ENCODE measurements around the gene GNA12.

The GNA12 gene

DNA sequence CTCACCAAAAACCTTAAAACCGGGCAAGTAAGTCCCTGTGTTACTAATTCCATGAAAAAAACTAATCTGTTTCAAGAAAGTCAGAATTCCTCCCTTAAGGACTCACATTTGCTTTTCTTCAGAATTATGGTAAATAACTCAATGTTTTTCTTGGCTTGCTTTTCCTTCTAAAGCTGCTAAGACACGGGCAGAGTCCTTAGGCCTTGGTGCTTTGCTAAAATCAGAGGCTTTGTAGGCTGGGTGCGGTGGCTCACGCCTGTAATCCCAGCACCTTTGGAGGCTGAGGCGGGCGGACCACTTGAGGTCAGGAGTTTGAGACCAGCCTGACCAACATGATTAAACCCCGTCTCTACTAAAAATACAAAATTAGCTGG lies 32.0 kb downstream of the GNA12 start:
- no peak for DNase-seq (ENCODE audit: low read depth in 1 of 2, low spot score in 1 of 2)
- TF ChIP-seq, protein P1, sequence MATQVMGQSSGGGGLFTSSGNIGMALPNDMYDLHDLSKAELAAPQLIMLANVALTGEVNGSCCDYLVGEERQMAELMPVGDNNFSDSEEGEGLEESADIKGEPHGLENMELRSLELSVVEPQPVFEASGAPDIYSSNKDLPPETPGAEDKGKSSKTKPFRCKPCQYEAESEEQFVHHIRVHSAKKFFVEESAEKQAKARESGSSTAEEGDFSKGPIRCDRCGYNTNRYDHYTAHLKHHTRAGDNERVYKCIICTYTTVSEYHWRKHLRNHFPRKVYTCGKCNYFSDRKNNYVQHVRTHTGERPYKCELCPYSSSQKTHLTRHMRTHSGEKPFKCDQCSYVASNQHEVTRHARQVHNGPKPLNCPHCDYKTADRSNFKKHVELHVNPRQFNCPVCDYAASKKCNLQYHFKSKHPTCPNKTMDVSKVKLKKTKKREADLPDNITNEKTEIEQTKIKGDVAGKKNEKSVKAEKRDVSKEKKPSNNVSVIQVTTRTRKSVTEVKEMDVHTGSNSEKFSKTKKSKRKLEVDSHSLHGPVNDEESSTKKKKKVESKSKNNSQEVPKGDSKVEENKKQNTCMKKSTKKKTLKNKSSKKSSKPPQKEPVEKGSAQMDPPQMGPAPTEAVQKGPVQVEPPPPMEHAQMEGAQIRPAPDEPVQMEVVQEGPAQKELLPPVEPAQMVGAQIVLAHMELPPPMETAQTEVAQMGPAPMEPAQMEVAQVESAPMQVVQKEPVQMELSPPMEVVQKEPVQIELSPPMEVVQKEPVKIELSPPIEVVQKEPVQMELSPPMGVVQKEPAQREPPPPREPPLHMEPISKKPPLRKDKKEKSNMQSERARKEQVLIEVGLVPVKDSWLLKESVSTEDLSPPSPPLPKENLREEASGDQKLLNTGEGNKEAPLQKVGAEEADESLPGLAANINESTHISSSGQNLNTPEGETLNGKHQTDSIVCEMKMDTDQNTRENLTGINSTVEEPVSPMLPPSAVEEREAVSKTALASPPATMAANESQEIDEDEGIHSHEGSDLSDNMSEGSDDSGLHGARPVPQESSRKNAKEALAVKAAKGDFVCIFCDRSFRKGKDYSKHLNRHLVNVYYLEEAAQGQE (IDR thresholded peaks at IDR 0.05; ENCODE audit: insufficient replicate concordance, low read depth) = no peak
- TF ChIP-seq GABPA (IDR thresholded peaks at IDR 0.05; ENCODE audit: low read depth) = no peak
- TF ChIP-seq, protein P2, sequence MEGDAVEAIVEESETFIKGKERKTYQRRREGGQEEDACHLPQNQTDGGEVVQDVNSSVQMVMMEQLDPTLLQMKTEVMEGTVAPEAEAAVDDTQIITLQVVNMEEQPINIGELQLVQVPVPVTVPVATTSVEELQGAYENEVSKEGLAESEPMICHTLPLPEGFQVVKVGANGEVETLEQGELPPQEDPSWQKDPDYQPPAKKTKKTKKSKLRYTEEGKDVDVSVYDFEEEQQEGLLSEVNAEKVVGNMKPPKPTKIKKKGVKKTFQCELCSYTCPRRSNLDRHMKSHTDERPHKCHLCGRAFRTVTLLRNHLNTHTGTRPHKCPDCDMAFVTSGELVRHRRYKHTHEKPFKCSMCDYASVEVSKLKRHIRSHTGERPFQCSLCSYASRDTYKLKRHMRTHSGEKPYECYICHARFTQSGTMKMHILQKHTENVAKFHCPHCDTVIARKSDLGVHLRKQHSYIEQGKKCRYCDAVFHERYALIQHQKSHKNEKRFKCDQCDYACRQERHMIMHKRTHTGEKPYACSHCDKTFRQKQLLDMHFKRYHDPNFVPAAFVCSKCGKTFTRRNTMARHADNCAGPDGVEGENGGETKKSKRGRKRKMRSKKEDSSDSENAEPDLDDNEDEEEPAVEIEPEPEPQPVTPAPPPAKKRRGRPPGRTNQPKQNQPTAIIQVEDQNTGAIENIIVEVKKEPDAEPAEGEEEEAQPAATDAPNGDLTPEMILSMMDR (IDR thresholded peaks at IDR 0.05; ENCODE audit: insufficient read depth, low read length) = no peak
- no peak for TF ChIP-seq SPI1 (IDR thresholded peaks at IDR 0.05; ENCODE audit: borderline replicate concordance, low read depth)
- no peak overlapping the region for H3K27ac ChIP-seq (replicated peaks)
- no peak overlapping the region for H3K4me3 ChIP-seq (replicated peaks; ENCODE audit: insufficient read depth, low read length)
- H3K27me3 ChIP-seq (ENCODE audit: insufficient read depth, poor library complexity, severe bottlenecking) = no peaks in the 10 kb centered on the region

DNA sequence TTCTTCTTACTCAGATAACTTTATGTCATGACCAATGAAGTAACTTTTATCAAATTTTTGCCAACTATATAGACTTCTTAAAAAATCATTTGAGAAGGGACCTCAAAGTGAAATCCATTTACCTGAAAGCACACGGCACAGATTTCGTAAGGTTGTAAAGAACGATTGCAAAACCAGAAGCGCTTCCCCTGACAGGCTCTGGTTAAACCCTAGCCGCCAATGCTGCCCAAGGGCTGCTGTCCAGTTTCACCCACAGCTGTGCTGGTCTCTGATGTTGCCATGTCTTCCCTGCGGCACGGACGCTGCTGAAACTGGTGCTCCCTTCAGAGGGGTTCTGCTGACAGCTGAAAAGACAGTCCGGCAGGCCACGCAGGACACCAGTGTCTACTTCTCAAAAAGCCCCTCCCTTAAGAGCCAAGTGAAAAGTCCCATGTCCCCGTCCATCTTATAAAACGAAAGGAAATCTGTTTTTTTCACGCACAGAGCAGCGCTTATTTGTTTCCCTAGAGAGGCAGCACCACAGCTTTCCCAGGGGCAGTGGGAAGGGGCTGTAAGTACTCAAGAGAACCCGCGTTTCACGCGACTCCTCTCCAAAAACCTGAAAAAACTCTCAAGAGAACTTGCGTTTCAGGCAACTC lies 32.5 kb downstream of the GNA12 start:
- H3K27ac ChIP-seq (replicated peaks) = no peak overlapping the region
- H3K4me3 ChIP-seq (replicated peaks; ENCODE audit: insufficient read depth, low read length) = no peak overlapping the region
- peak in 1 of 2 experiments; percentile 49 for DNase-seq (ENCODE audit: low read depth in 1 of 2, low spot score in 1 of 2)
- no peaks in the 10 kb centered on the region for H3K27me3 ChIP-seq (ENCODE audit: insufficient read depth, poor library complexity, severe bottlenecking)
- TF ChIP-seq, protein P1 (IDR thresholded peaks at IDR 0.05; ENCODE audit: insufficient replicate concordance, low read depth) = peak; percentile 61
- TF ChIP-seq GABPA (IDR thresholded peaks at IDR 0.05; ENCODE audit: low read depth) (no peak), POLR2AphosphoS5 (IDR thresholded peaks at IDR 0.05; ENCODE audit: low read depth) (no peak), SPI1 (IDR thresholded peaks at IDR 0.05; ENCODE audit: borderline replicate concordance, low read depth) (no peak)
- TF ChIP-seq, protein P2 (IDR thresholded peaks at IDR 0.05; ENCODE audit: insufficient read depth, low read length) = no peak

DNA sequence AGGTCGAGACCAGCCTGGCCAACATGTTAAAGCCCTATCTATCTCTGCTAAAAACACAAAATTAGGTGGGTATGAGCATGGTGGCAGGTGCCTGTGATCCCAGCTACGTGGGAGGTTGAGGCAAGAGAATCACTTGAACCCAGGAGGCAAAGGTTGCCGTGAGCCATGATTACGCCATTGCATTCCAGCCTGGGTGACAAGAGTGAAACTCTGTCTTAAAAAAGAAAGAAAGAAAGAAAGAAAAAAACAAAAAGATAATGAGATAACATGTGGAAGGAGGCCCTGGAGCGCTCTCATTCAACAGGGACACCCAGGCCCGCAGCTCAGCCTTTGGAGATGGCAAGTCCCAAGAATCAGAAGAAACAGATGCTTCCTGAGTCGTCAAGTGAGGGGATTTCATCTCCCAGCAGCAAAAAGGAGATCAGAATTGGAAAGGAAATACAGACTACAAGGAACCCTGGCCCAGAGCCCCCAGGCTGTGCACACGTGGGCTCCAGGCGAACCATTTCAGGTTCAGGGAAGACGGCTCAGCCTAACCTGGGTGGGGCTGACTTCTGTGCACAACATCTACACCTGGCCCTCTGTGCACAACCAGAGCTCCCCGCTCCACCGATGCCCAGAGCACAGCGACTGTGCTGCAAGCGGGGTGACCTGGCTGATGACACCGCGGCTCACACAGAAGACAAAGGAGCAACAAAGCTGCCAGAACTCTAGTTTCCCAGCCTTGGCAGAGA lies 33.3 kb downstream of the GNA12 start:
- Histone ChIP-seq H3K27ac (replicated peaks) (no peak overlapping the region), H3K27me3 (ENCODE audit: insufficient read depth, poor library complexity, severe bottlenecking) (no peaks in the 10 kb centered on the region), H3K4me3 (replicated peaks; ENCODE audit: insufficient read depth, low read length) (no peak overlapping the region)
- DNase-seq (ENCODE audit: low read depth in 1 of 2, low spot score in 1 of 2) = no peak
- TF ChIP-seq, protein P2 (IDR thresholded peaks at IDR 0.05; ENCODE audit: insufficient read depth, low read length) = no peak
- TF ChIP-seq GABPA (IDR thresholded peaks at IDR 0.05; ENCODE audit: low read depth) = no peak
- TF ChIP-seq, protein P1 (IDR thresholded peaks at IDR 0.05; ENCODE audit: insufficient replicate concordance, low read depth) = no peak

Measured in HL-60 (cell line).